HL-60/S4 (cell line): ENCODE results near the gene TRABD2B.

Experiments
- in situ Hi-C: fragments of 300-500 bp; cut with MboI; formaldehyde crosslinking; loops from 2 replicates; pipeline ENCODE4 v1.14.3; 2022; ENCODE audit warnings: low sequenced_read_pairs

Gene TRABD2B

GRCh38 chr1:47810964-47811682 is 186.1 kb downstream of the TRABD2B start:
- in situ Hi-C loops: no loop called here

GRCh38 chr1:47809301-47810084 is 187.7 kb downstream of the TRABD2B start:
- in situ Hi-C loops: no loop called here

- in situ Hi-C loops: no loop called here
Measured at GRCh38 chr1:47808612-47809011, 188.6 kb downstream of the TRABD2B start.

GRCh38 chr1:47805921-47806361 is 191.2 kb downstream of the TRABD2B start:
- in situ Hi-C loops: no loop called here

- in situ Hi-C loops: no loop called here
Measured at GRCh38 chr1:47805018-47805417, 192.2 kb downstream of the TRABD2B start.

GRCh38 chr1:47803815-47804501 is 193.2 kb downstream of the TRABD2B start:
- in situ Hi-C loops: no loop called here

GRCh38 chr1:47797575-47797974 is 199.6 kb downstream of the TRABD2B start:
- in situ Hi-C loops: no loop called here

GRCh38 chr1:47796626-47797025 is 200.6 kb downstream of the TRABD2B start:
- in situ Hi-C loops: no loop called here

GRCh38 chr1:47795102-47795501 is 202.1 kb downstream of the TRABD2B start:
- in situ Hi-C loops: no loop called here

GRCh38 chr1:47794530-47794929 is 202.7 kb downstream of the TRABD2B start:
- in situ Hi-C loops: no loop called here

GRCh38 chr1:47794081-47794480 is 203.1 kb downstream of the TRABD2B start:
- in situ Hi-C loops: no loop called here

GRCh38 chr1:47793563-47793962 is 203.6 kb downstream of the TRABD2B start:
- in situ Hi-C loops: no loop called here

- in situ Hi-C loops: no loop called here
Measured at GRCh38 chr1:47792779-47793178, 204.4 kb downstream of the TRABD2B start.

- in situ Hi-C loops: no loop called here
Measured at GRCh38 chr1:47791879-47792608, 205.1 kb downstream of the TRABD2B start.

GRCh38 chr1:47788761-47789160 is 208.4 kb downstream of the TRABD2B start:
- in situ Hi-C loops: no loop called here

- in situ Hi-C loops: no loop called here
Measured at GRCh38 chr1:47787560-47787959, 209.6 kb downstream of the TRABD2B start.

- in situ Hi-C loops: no loop called here
Measured at GRCh38 chr1:47786316-47786715, 210.9 kb downstream of the TRABD2B start.

GRCh38 chr1:47785561-47786271 is 211.5 kb downstream of the TRABD2B start:
- in situ Hi-C loops: no loop called here

GRCh38 chr1:47785118-47785517 is 212.1 kb downstream of the TRABD2B start:
- in situ Hi-C loops: no loop called here

GRCh38 chr1:47784497-47784822 is 212.7 kb downstream of the TRABD2B start:
- in situ Hi-C loops: no loop called here
